ENCODE measurements around the gene POU2F1.

- TF ChIP-seq CTCF (conservative IDR thresholded peaks at IDR 0.05; ENCODE audit: low read depth in 2 of 2) (no peak), EZH2 (IDR thresholded peaks at IDR 0.05; ENCODE audit: low read depth, unreplicated experiment) (no peak), POLR2AphosphoS5 (IDR thresholded peaks at IDR 0.05; ENCODE audit: low read depth) (no peak), ZNF331 (CRISPR knock-in tag; IDR thresholded peaks at IDR 0.05; ENCODE audit: low read depth) (no peak), STAT1 (IDR thresholded peaks at IDR 0.05; ENCODE audit: unreplicated experiment) (no peak), EZH2phosphoT487 (IDR thresholded peaks at IDR 0.05; ENCODE audit: unreplicated experiment) (no peak), REST (IDR thresholded peaks at IDR 0.05; ENCODE audit: unreplicated experiment) (no peak), ETS1 (IDR thresholded peaks at IDR 0.05) (no peak), JUNB (IDR thresholded peaks at IDR 0.05; ENCODE audit: unreplicated experiment) (no peak), NANOG (IDR thresholded peaks at IDR 0.05; ENCODE audit: borderline replicate concordance) (no peak), CREB1 (CRISPR knock-in tag; IDR thresholded peaks at IDR 0.05; ENCODE audit: low read depth) (no peak)
Measured at GRCh38 chr1:167413328-167413727, 192.6 kb downstream of the POU2F1 start.
